KMS-11 (cell line): ENCODE measurements around the gene LARGE1.

Experiments used
- H2AFZ ChIP-seq: fragments of 200-600 bp; sonication (generic); 2 replicates; pipeline ENCODE4 v1.6.1; 2016; ENCODE audit warnings: antibody characterized with exemption, mixed run types, low read depth
- H3K27ac ChIP-seq: fragments of 200-600 bp; sonication (generic); 2 replicates; pipeline ENCODE4 v1.6.1; 2016; ENCODE audit warnings: mild to moderate bottlenecking, mixed run types
- H3K27me3 ChIP-seq: fragments of 200-600 bp; sonication (generic); 2 replicates; pipeline ENCODE4 v1.6.1; 2017; ENCODE audit warnings: mild to moderate bottlenecking, low read depth, mixed run types, moderate library complexity; ENCODE audit not compliant: insufficient read depth
- H3K36me3 ChIP-seq: fragments of 200-600 bp; sonication (generic); 2 replicates; pipeline ENCODE4 v1.6.1; 2017; ENCODE audit warnings: mild to moderate bottlenecking, mixed run types; ENCODE audit not compliant: insufficient read depth
- H3K4me1 ChIP-seq: fragments of 200-600 bp; sonication (generic); 2 replicates; pipeline ENCODE4 v1.6.1; 2016; ENCODE audit warnings: mild to moderate bottlenecking, low read depth, mixed run types; ENCODE audit not compliant: poor library complexity, severe bottlenecking
- H3K4me2 ChIP-seq: fragments of 200-600 bp; sonication (generic); 2 replicates; pipeline ENCODE4 v1.7.0; 2016; ENCODE audit warnings: mild to moderate bottlenecking, mixed run types
- H3K4me3 ChIP-seq: fragments of 200-600 bp; sonication (generic); IDR thresholded peaks from 2 replicates; pipeline ENCODE4 v1.6.1; 2017; ENCODE audit warnings: low read depth, low read length, mixed read lengths; ENCODE audit not compliant: insufficient read depth
- H3K79me2 ChIP-seq: fragments of 200-600 bp; sonication (generic); 2 replicates; pipeline ENCODE4 v1.6.1; 2016; ENCODE audit warnings: low read depth, mixed run types; ENCODE audit not compliant: insufficient read depth
- H3K9ac ChIP-seq: fragments of 200-600 bp; sonication (generic); 2 replicates; pipeline ENCODE4 v1.6.1; 2016; ENCODE audit warnings: mild to moderate bottlenecking, mixed run types
- H4K20me1 ChIP-seq: fragments of 200-600 bp; sonication (generic); 2 replicates; pipeline ENCODE4 v1.6.1; 2016; ENCODE audit warnings: mild to moderate bottlenecking, mixed run types; ENCODE audit not compliant: insufficient read depth
- CTCF ChIP-seq: fragments of 200-600 bp; sonication (generic); conservative IDR thresholded peaks from 2 replicates; pipeline ENCODE4 v1.6.1; 2017; ENCODE audit warnings: low read depth, mild to moderate bottlenecking, antibody characterized with exemption, low read length, moderate library complexity, mixed read lengths

The LARGE1 gene

GRCh38 chr22:33538277-33538885 is 381.9 kb downstream of the LARGE1 start:
- H3K4me2 ChIP-seq: no peak overlapping the region
- no peak overlapping the region for H3K4me3 ChIP-seq
- no peak overlapping the region for H3K9ac ChIP-seq
- no peak overlapping the region for H2AFZ ChIP-seq
- no peaks in the 10 kb centered on the region for H3K36me3 ChIP-seq
- no peak for TF ChIP-seq CTCF
- no peaks in the 10 kb centered on the region for H3K27me3 ChIP-seq
- no peak overlapping the region for H3K27ac ChIP-seq
- H3K4me1 ChIP-seq: no peaks in the 10 kb centered on the region
- no peaks in the 10 kb centered on the region for H4K20me1 ChIP-seq
- no peaks in the 10 kb centered on the region for H3K79me2 ChIP-seq

GRCh38 chr22:33537059-33537458 is 383.2 kb downstream of the LARGE1 start:
- H4K20me1 ChIP-seq: no peaks in the 10 kb centered on the region
- H3K27me3 ChIP-seq: no peaks in the 10 kb centered on the region
- H3K4me3 ChIP-seq: no peak overlapping the region
- no peak overlapping the region for H3K4me2 ChIP-seq
- H3K36me3 ChIP-seq: no peaks in the 10 kb centered on the region
- H3K9ac ChIP-seq: no peak overlapping the region
- H3K79me2 ChIP-seq: no peaks in the 10 kb centered on the region
- no peak overlapping the region for H3K27ac ChIP-seq
- no peak overlapping the region for H2AFZ ChIP-seq
- no peaks in the 10 kb centered on the region for H3K4me1 ChIP-seq
- no peak for TF ChIP-seq CTCF

GRCh38 chr22:33535937-33536875 is 384.1 kb downstream of the LARGE1 start:
- Histone ChIP-seq H3K4me1 (no peaks in the 10 kb centered on the region), H3K27me3 (no peaks in the 10 kb centered on the region), H3K79me2 (no peaks in the 10 kb centered on the region), H3K36me3 (no peaks in the 10 kb centered on the region), H3K27ac (no peak overlapping the region), H3K4me3 (no peak overlapping the region), H2AFZ (no peak overlapping the region), H3K4me2 (no peak overlapping the region), H3K9ac (no peak overlapping the region), H4K20me1 (no peaks in the 10 kb centered on the region)
- TF ChIP-seq CTCF: no peak

GRCh38 chr22:33529424-33530113 is 390.7 kb downstream of the LARGE1 start:
- Histone ChIP-seq H3K4me1 (no peaks in the 10 kb centered on the region), H3K4me2 (no peak overlapping the region), H3K27ac (no peak overlapping the region), H3K27me3 (no peaks in the 10 kb centered on the region), H3K79me2 (no peaks in the 10 kb centered on the region), H4K20me1 (no peaks in the 10 kb centered on the region), H3K4me3 (no peak overlapping the region), H2AFZ (no peak overlapping the region), H3K36me3 (no peaks in the 10 kb centered on the region), H3K9ac (no peak overlapping the region)
- no peak for TF ChIP-seq CTCF
